Trophoblast cell (in vitro differentiated cells and primary cell): ENCODE results near the gene STARD7.

Experiments used
- DNase-seq, 2 donors: peaks; one replicate each; pipeline ENCODE4 v3.0.0-alpha.2; 2016
- H2AFZ ChIP-seq: 2 replicates; pipeline ENCODE4 v1.6.1; 2013; ENCODE audit warnings: low read length, moderate library complexity, mild to moderate bottlenecking; ENCODE audit not compliant: insufficient read depth, poor library complexity
- H2AK5ac ChIP-seq: 2 replicates; pipeline ENCODE4 v1.6.1; 2013; ENCODE audit warnings: mild to moderate bottlenecking, low read length
- H2BK120ac ChIP-seq: 2 replicates; pipeline ENCODE4 v1.6.1; 2013; ENCODE audit warnings: low read length, mild to moderate bottlenecking, moderate library complexity; ENCODE audit not compliant: insufficient read depth, poor library complexity
- H2BK12ac ChIP-seq: 2 replicates; pipeline ENCODE4 v1.6.1; 2013; ENCODE audit warnings: mild to moderate bottlenecking, low read length, moderate library complexity
- H2BK5ac ChIP-seq: 2 replicates; pipeline ENCODE4 v1.6.1; 2013; ENCODE audit warnings: low read length, low read depth, moderate library complexity, mild to moderate bottlenecking; ENCODE audit not compliant: poor library complexity
- H3K14ac ChIP-seq: 2 replicates; pipeline ENCODE4 v1.6.1; 2013; ENCODE audit warnings: mild to moderate bottlenecking, low read length
- H3K18ac ChIP-seq: 2 replicates; pipeline ENCODE4 v1.6.1; 2013; ENCODE audit warnings: mild to moderate bottlenecking, low read length
- H3K23ac ChIP-seq: 2 replicates; pipeline ENCODE4 v1.6.1; 2013; ENCODE audit warnings: low read length
- H3K27ac ChIP-seq: 2 replicates; pipeline ENCODE4 v1.5.1; 2013; ENCODE audit warnings: low read depth, mild to moderate bottlenecking, inconsistent platforms, low read length, moderate library complexity
- H3K27me3 ChIP-seq: 2 replicates; pipeline ENCODE4 v1.6.1; 2013; ENCODE audit warnings: inconsistent platforms, mild to moderate bottlenecking, low read length, moderate library complexity; ENCODE audit not compliant: insufficient read depth
- H3K36me3 ChIP-seq, 2 experiments: 1 replicate in 1 of 2; 2 replicates in 1 of 2; pipeline ENCODE4 v1.6.1; 2013; ENCODE audit warnings: low read length in 2 of 2, mild to moderate bottlenecking in 2 of 2, moderate library complexity in 1 of 2; ENCODE audit not compliant: insufficient read depth in 2 of 2, control insufficient read depth in 1 of 2
- H3K4ac ChIP-seq: 2 replicates; pipeline ENCODE4 v1.6.1; 2013; ENCODE audit warnings: low read depth, mild to moderate bottlenecking, low read length, moderate library complexity
- H3K4me1 ChIP-seq, 2 experiments: 1 replicate in 1 of 2; 2 replicates in 1 of 2; pipeline ENCODE4 v1.6.1; 2013; ENCODE audit warnings: low read length in 2 of 2, mild to moderate bottlenecking in 2 of 2, moderate library complexity in 1 of 2; ENCODE audit not compliant: insufficient read depth in 2 of 2, control insufficient read depth in 1 of 2
- H3K4me2 ChIP-seq: 2 replicates; pipeline ENCODE4 v1.6.1; 2013; ENCODE audit warnings: inconsistent platforms, mild to moderate bottlenecking, low read length, moderate library complexity
- H3K4me3 ChIP-seq: 2 replicates; pipeline ENCODE4 v1.5.1; 2013; ENCODE audit warnings: mild to moderate bottlenecking, low read depth, low read length, inconsistent platforms
- H3K79me1 ChIP-seq: one replicate; pipeline ENCODE4 v1.6.1; 2013; ENCODE audit warnings: low read length
- H3K79me2 ChIP-seq: 2 replicates; pipeline ENCODE4 v1.6.1; 2013; ENCODE audit warnings: low read length, mild to moderate bottlenecking; ENCODE audit not compliant: control insufficient read depth, insufficient read depth, poor library complexity
- H3K9ac ChIP-seq: 2 replicates; pipeline ENCODE4 v1.6.1; 2013; ENCODE audit warnings: mild to moderate bottlenecking, low read length
- H3K9me3 ChIP-seq: 2 replicates; pipeline ENCODE4 v1.6.1; 2013; ENCODE audit warnings: low read depth, mild to moderate bottlenecking, control low read depth, inconsistent platforms, low read length; ENCODE audit not compliant: insufficient read depth
- H4K12ac ChIP-seq: 2 replicates; pipeline ENCODE4 v1.6.1; 2013; ENCODE audit warnings: low read depth, mild to moderate bottlenecking, low read length, moderate library complexity
- H4K8ac ChIP-seq: 2 replicates; pipeline ENCODE4 v1.6.1; 2013; ENCODE audit warnings: low read depth, mild to moderate bottlenecking, low read length, moderate library complexity
- H4K91ac ChIP-seq: one replicate; pipeline ENCODE4 v1.6.1; 2013; ENCODE audit warnings: low read depth, mild to moderate bottlenecking, low read length, moderate library complexity
- WGBS: extraction: QIAGEN DNeasy Blood & Tissue Kit; methylation state at CpG from one replicate; pipeline ENCODE4 v1.1.7; 2013; ENCODE audit warnings: missing lambda C conversion rate; ENCODE audit not compliant: insufficient read length, insufficient coverage; ENCODE audit errors: extremely low coverage; 5-methylcytosine and 5-hydroxymethylcytosine counted together

STARD7 gene

GRCh38 chr2:96188821-96189526 is 19.7 kb downstream of the STARD7 start:
- WGBS, result no CpG with 5 or more reads among the region's 12 CpGs
- no peaks in the 10 kb centered on the region for H3K79me2 ChIP-seq

GRCh38 chr2:96186562-96186961 is 22.1 kb downstream of the STARD7 start:
- Histone ChIP-seq H2BK12ac (no peak overlapping the region), H3K27ac (no peak overlapping the region), H3K4me3 (no peak overlapping the region), H2BK120ac (no peak overlapping the region), H4K8ac (no peak overlapping the region), H3K23ac (no peak overlapping the region), H2AK5ac (no peak overlapping the region), H3K18ac (no peak overlapping the region), H3K4ac (no peak overlapping the region), H3K4me1 (no peaks in the 10 kb centered on the region), H3K79me1 (no peaks in the 10 kb centered on the region), H2AFZ (no peak overlapping the region), H3K4me2 (no peak overlapping the region), H3K9me3 (peaks cover 3% of the 10 kb centered on the region), H2BK5ac (no peak overlapping the region), H3K9ac (no peak overlapping the region), H3K79me2 (no peaks in the 10 kb centered on the region), H4K91ac (no peak overlapping the region), H3K36me3 (peaks cover 28 to 43% of the 10 kb centered on the region in 2 experiments), H4K12ac (no peak overlapping the region), H3K27me3 (no peaks in the 10 kb centered on the region), H3K14ac (no peak overlapping the region)
- no peak for DNase-seq
- no CpG with 5 or more reads among the region's 5 CpGs for WGBS

More at GRCh38 chr2:96188821-96189526, 19.7 kb downstream of the STARD7 start:
- H3K79me1 ChIP-seq, result no peaks in the 10 kb centered on the region
- H3K27me3 ChIP-seq, result no peaks in the 10 kb centered on the region
- no peak overlapping the region for H4K12ac ChIP-seq
- peaks cover 3% of the 10 kb centered on the region for H3K9me3 ChIP-seq
- no peak overlapping the region for H2AFZ ChIP-seq
- H3K23ac ChIP-seq, result no peak overlapping the region
- H3K9ac ChIP-seq, result no peak overlapping the region
- H2AK5ac ChIP-seq, result no peak overlapping the region
- no peak overlapping the region for H3K18ac ChIP-seq
- H2BK12ac ChIP-seq, result no peak overlapping the region
- H3K36me3 ChIP-seq, result peaks cover 34 to 58% of the 10 kb centered on the region in 2 experiments
- H3K4me3 ChIP-seq, result no peak overlapping the region
- no peak overlapping the region for H3K4ac ChIP-seq
- H4K91ac ChIP-seq, result no peak overlapping the region
- H4K8ac ChIP-seq, result no peak overlapping the region
- H3K4me1 ChIP-seq, result no peaks in the 10 kb centered on the region
- no peak overlapping the region for H3K27ac ChIP-seq
- no peak overlapping the region for H3K14ac ChIP-seq
- H2BK5ac ChIP-seq, result no peak overlapping the region
- no peak overlapping the region for H3K4me2 ChIP-seq
- peak in 1 of 2 donors; percentile 26 for DNase-seq
- H2BK120ac ChIP-seq, result no peak overlapping the region

- no peak overlapping the region for H2AFZ ChIP-seq
- no peak overlapping the region for H3K4me2 ChIP-seq
- H3K27me3 ChIP-seq, result no peaks in the 10 kb centered on the region
- no peak overlapping the region for H2BK5ac ChIP-seq
- H3K4me1 ChIP-seq, result no peaks in the 10 kb centered on the region
- H3K9ac ChIP-seq, result no peak overlapping the region
- H4K8ac ChIP-seq, result no peak overlapping the region
- no peak overlapping the region for H2AK5ac ChIP-seq
- no peaks in the 10 kb centered on the region for H3K79me1 ChIP-seq
- no peak overlapping the region for H3K27ac ChIP-seq
- H3K4me3 ChIP-seq, result no peak overlapping the region
- DNase-seq, result peak; percentile 63 to 76
- no peak overlapping the region for H3K23ac ChIP-seq
- no peak overlapping the region for H4K12ac ChIP-seq
- H3K18ac ChIP-seq, result no peak overlapping the region
- no peak overlapping the region for H2BK12ac ChIP-seq
- H2BK120ac ChIP-seq, result no peak overlapping the region
- no peak overlapping the region for H4K91ac ChIP-seq
- peaks cover 24 to 36% of the 10 kb centered on the region in 2 experiments for H3K36me3 ChIP-seq
- H3K4ac ChIP-seq, result no peak overlapping the region
- no peaks in the 10 kb centered on the region for H3K79me2 ChIP-seq
- no peak overlapping the region for H3K14ac ChIP-seq
- no CpG with 5 or more reads among the region's 1 CpG for WGBS
- peaks cover 3% of the 10 kb centered on the region for H3K9me3 ChIP-seq
Measured at GRCh38 chr2:96185516-96185915, 23.1 kb downstream of the STARD7 start.

GRCh38 chr2:96184989-96185388 is 23.6 kb downstream of the STARD7 start:
- peaks cover 3% of the 10 kb centered on the region for H3K9me3 ChIP-seq
- no peak overlapping the region for H3K23ac ChIP-seq
- H3K4me2 ChIP-seq, result no peak overlapping the region
- no peak overlapping the region for H4K12ac ChIP-seq
- H2BK12ac ChIP-seq, result no peak overlapping the region
- no peak overlapping the region for H4K8ac ChIP-seq
- no peak overlapping the region for H3K4ac ChIP-seq
- DNase-seq, result no peak
- H3K79me1 ChIP-seq, result no peaks in the 10 kb centered on the region
- H2BK5ac ChIP-seq, result no peak overlapping the region
- H2AFZ ChIP-seq, result no peak overlapping the region
- no peak overlapping the region for H3K9ac ChIP-seq
- WGBS, result no CpG with 5 or more reads among the region's 8 CpGs
- no peak overlapping the region for H3K4me3 ChIP-seq
- no peak overlapping the region for H2AK5ac ChIP-seq
- H3K4me1 ChIP-seq, result no peaks in the 10 kb centered on the region
- peaks cover 22 to 33% of the 10 kb centered on the region in 2 experiments for H3K36me3 ChIP-seq
- H3K18ac ChIP-seq, result no peak overlapping the region
- H2BK120ac ChIP-seq, result no peak overlapping the region
- no peaks in the 10 kb centered on the region for H3K79me2 ChIP-seq
- H3K27me3 ChIP-seq, result no peaks in the 10 kb centered on the region
- H3K27ac ChIP-seq, result no peak overlapping the region
- H3K14ac ChIP-seq, result no peak overlapping the region
- H4K91ac ChIP-seq, result no peak overlapping the region
